Hematopoietic multipotent progenitor cell treated with erythropoietin and hydrocortisone succinate and interleukin-3 and kit ligand, for 4 days (in vitro differentiated cells): ENCODE measurements around the gene NAPG.
"Not testable (repeated sequence)": the region's sequence is repeated elsewhere in the genome, so short reads cannot be mapped to it uniquely, and the experiment has no call there.

Experiments used
- DNase-seq: peaks from one replicate; pipeline ENCODE4 v3.0.0-alpha.2; 2015

NAPG gene

DNA sequence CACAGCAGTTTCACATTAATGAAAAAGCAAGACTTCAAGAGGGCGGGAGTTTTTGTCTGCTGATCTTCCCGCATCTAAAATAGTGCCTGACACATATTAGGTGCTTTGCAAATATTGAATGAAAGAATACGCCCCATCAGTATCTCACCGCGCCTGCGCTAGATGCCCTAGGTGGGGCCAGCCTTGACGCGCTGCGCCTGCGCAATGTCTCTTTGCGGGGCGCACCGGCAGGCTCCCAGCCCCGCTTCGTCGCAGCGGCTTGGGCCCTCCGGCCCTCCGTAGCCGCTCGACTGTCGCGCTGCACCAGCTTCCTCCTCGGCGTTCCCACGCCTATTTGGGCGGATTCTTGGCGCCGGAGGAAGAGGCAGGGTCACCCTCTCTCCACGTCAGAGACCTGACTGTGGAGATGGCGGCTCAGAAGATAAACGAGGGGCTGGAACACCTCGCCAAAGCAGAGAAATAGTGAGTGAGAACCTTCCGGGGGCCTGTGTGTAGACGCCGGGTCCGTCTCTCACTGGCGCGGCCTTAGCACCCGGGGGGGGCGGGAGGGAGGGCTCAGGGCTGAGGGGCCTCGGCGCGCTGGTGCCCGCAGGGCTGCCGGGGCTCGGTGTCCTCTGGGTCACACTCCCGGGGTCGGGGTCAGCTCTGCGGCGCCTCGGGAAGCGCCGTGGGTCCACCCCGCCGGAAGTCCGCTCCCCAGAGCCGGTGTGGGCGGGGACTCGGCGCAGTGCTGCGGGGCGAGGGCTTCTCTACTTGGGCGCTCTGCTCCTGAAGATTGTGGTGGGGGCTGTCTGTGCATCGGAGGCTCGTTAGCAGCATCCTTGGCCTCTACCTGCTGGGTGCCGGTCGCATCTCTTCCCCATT, at the start of gene NAPG:
Gene NAPG, plus strand, starts transcription at position 331 of the 864 bp plus-strand sequence. Its CDS starts 76 bp downstream, at position 407.
- peak; percentile 97 for DNase-seq

DNA sequence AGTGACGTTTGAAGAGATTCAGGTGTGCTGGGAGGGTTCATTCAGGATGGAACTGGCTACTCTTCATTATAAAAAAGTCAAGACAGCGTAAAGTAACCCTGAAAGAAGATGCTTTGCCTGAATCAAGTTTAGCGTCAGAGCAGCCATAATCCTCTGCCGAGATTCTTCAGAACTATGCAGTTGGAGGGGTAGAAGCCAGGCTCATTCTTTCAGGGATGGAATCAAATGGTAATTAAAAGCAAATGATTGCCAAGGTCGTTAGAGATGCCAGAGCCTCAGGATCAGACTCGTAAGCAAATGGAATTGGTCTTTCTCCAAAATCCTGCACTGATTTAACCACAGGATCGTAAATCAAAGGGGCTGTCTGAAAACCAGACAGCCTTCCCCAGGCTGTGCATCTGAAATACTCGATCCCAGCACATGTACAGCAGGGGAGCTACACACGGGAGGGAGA, 49.5 kb upstream of the NAPG start:
- no peak for DNase-seq

DNA sequence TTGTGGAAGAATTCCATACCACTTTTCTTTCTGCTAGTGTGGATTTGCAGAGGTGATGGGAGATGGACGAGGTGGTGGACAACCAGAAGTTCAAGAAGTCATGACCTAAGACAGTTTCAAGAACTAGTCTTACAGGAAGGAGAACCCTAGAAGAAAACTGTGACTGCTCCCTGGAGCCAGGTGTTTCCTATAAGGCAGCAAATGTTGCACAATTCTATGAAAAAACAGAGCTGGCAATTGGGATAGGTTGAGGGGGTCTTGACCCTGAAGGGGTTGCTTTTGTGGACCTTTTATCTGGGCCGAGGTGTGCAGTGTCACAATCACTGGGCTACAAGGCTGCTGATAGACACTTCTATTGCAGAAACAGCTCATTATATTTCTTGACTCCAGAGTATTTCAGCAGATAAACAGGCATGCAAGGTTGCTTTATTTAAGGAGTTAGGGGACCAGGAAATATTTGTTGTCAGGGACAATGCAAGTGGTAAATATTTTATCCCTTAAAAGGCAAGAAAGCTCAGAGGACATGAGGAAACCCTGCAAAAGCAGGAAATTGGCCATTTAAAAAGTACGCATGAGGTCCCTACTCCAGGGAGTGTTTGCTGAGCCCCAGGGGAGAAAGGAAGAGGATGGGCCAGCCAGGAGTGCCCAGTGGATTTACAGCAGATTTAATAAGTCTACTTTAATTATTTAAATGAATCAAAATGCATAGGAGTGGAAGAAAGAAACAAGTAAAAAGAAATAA, 48.5 kb upstream of the NAPG start:
- no peak for DNase-seq

DNA sequence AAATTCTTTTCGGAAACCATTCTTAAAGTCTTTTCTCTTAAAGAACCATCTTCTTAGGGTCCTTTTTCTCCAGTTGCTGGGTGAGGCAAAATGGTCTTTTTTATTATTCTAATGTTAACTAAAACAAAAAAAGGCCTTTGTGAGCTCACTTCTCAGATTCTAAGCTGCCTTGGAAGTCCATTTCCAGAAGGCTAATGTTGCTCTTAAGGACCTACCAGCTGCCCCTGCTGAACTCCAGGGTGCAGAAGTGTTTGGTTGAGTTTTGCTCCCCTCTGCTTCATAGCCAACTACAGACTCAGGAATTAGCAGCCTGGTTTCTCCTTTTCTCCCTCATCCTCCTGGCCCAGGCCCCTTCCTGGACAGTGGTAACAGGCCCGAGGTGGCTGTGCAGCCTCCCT, 48.0 kb upstream of the NAPG start:
- no peak for DNase-seq

DNA sequence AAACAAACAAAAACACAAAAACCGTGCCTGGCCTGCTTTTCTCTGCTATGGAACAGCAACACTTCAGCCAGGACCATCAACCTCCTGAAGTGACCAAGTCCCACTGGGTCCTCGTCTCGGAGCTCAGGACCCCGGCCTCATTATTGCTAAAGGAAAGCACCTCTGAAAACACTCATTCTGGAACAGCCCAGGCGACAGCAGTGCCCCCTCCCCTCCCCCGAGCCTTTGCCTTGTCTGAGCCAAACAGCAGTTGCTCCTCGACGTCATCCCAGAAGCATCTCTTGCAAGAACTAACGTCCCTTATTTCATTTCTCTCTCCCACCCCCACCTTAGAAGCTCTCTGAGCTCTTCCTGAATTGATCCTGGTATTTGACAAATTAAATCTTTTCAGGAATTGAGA, 44.0 kb upstream of the NAPG start:
- DNase-seq: no peak

DNA sequence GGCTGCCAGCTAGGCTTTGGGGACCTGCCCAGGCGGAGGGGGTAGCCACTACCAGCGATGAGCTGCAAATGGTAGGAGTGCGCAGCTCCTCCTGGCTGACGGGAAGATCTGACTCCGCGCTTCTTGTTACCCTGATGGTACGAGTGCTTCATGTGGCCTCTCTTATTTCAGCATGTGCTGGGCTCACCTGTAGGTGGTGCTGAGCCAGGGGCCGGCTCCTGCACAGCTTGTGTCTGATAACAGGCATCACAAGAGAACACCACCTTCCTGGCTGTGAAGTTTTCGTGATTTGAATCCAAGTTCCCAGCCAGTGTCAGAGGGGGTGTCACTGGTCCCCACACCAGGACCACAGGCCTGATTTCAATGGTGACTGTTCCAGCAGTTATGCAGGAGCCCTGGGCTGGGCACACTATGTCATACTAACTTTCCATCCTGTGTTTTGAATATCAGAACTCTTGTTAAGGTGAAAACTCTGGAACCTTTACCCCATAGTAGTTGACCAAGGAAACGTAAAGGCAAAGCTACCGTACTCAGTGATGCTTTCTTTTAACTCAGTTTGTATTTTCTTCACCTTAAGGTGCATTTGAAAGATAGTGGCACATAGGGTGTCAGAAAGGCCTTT, 43.4 kb upstream of the NAPG start:
- DNase-seq: no peak

DNA sequence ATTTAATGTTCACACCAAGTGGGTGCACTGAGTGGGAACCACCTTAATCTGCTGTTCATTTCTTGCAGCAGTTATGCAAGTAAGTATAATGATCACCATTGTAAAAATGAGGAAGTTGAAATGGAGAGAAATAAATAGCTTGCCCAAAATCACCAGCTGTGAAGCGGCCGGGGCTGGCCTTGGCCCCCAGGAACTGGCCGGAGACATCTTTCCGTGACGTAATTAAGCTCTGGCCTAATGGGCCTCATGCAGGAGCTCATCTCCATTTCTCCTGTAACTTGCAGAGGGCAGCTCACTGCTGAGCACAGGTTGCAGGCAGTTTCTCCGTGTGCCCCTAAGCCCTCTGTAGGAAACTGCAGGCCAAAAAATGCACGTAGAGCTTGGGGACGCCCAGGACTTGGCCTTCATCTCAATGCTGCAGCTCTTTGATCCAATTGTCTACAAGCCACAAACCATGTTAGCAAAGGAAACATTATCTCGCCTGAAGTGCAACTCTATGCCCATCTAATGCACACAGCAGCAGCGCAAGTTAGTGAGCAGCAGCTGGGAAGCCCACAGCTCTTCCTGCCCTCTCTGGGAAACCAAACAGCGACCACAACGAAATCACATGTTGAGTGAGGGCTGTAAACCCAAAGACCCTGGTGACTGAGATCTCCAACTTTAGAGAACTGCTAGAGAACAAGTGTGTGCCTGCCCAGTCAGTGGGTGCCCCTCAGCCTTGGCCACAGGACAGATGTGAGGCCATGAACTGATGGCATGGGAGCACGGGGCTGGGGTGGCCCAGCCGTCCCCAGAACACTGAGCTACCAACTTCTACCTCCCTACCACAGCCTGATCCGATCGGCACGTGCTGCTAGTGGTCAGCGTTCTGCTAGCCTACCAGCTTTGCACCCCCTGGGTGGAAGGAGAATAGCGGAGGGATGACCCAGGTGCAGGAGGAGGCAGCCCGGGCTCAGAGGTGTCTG, 42.6 kb upstream of the NAPG start:
- DNase-seq: peak; percentile 63

DNA sequence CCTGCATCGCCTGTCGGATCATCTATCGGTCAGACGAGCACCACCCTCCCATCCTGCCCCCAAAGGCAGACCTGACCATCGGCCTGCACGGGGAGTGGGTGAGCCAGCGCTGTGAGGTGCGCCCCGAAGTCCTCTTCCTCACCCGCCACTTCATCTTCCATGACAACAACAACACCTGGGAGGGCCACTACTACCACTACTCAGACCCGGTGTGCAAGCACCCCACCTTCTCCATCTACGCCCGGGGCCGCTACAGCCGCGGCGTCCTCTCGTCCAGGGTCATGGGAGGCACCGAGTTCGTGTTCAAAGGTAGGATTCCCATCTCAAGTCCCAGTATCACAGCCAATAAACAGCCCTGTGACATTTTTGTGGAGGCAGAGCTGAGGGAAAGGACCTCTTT, 40.4 kb upstream of the NAPG start:
- no peak for DNase-seq

DNA sequence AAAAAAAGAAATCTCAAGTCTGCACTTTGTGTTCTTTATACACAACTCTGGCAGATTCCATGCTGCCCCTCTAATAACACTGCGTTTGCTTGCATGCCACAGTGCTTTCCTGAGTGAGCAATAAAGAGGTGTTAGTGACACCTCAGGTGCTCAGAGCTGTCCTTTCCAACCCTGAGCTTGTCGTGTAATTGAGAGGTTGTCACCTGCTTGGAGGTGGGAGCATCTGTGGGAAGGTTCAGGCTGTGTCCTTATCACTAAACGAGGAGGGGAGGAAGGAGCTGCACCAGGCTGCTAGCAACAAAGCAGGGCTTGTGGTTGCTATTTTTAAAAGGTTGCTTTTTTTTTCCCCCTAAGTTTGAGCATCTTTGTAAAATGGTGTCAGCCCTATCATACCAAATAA, 39.5 kb upstream of the NAPG start:
- no peak for DNase-seq

DNA sequence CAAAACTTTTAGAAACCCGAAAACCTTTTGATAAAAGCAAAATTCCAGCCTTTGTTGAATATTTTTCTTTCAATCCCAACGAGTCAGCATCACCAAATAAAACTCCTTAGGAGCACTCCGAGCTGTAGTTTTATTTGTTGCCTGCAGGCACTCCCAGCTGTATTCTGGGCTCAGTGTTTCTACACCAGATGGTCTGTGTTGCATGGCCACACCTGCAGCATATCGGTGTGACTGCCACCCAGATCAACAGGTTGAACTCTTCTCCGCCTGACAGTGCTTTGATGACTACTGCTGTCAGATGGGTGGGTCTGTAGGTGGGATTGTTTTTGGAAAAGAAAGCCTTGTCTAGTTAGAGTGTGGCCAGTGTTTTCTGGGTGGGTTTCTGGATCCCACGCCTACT, 38.7 kb upstream of the NAPG start:
- DNase-seq: no peak

DNA sequence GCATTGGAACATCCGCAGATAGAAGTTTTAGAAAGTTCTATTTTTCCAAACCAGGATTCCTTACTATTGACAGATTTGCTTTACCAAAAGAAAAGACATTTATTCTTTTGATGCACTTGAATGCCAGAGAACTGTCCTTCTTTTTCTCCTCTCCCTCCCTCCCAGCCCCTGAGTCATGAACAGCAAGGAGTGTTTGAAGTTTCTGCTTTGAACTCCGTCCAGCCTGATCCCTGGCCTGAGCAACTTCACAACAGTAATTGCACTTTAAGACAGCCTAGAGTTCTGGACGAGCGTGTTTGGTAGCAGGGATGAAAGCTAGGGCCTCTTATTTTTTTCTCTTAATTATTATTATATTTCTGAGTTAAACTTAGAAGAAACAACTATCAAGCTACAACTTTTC, 37.8 kb upstream of the NAPG start:
- no peak for DNase-seq

DNA sequence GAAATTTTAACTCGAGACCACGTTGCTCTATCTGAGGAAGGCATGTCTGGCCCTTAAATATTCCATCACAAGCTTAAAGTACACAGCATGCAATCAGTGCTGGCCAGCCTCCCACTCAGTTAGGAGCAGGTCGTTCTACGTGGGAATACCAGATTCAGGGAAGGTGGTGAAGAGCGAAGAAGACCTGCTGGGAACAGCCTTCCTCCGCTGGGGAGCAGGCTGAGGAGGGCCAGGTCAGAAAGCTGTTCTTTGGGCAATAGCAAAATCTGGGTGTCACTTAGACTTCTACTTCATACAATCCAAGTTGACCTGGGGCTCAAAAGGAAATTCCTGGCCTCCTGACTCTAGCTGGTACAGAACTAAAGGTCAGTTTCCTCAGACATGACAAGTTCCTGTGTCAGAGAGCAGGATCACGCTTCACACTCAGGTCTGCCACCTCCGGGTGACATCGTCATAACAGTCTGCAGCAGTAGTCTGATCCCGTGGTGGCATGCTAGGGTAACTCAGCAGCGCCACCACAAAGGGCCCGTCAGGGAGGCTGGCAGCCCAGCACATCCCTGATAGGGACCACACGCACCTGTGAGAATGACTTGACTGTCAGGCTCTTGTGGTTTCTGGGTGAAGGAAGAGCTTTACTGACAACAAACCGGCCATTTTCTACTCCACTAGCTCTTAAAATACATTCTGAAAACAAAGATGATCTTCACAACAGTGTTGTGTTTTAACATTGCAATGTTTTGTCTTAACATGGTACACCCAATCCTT, 35.2 kb upstream of the NAPG start:
- DNase-seq: peak; percentile 62

DNA sequence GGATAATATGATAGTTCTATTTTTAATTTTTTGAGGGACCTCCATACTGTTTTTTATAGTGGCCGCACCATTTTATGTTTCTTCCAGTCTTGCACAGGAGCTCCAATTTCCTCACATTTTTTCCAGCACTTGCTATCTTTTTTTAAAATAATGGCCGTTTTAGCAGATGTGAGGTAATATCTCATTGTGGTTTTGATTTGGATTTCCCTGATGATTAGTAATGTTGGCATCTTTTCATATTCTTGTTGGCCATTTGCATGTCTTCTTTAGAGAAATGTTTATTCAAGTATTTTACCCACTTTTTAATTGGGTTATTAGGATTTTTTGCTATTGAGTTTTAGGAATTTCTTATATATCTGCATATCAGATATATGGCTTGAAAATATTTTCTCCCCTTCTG, 29.9 kb upstream of the NAPG start:
- no peak for DNase-seq

DNA sequence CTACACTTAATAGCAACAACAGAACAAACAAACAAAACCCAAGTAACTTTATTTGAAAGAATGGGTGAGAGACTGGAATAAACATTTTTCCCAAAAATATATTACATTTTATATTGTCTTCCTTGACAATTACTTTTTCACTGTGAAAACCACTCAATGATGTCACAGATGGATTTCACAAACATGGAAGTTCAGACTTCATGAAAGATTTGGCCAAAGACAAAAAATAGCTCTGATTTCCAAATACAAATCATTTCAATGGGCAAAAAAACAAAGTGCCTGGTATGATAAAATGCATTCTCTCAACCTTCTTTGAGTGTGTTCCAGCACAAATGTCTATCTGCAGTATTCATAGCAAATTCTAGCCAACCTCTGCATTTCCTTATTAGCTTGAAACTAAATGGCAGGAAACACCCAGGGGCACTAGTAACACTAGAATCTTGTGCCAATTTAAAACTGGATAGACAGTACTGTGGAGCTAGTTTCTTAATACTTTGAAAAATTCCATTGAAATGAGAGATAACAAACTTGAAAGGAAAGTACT, 28.5 kb upstream of the NAPG start:
- no peak for DNase-seq

DNA sequence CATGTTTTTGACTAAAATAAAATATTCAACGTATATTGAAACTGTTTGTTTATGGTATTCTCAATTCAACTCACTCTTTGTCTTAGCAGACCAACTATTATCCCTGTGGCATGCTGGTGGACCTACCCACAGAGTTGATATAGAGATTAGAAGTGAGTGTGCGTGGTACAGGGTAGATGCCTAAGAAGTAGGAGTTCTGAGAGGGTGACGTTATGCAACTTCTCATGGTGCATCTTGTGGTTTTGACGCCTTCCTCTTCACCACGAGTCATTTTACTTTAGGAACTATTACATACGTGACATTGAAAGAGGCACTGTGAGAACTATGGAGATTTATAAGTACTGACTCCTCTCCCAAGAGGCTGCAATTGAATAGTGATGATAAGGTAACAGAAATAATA, 26.6 kb upstream of the NAPG start:
- DNase-seq: peak; percentile 73

DNA sequence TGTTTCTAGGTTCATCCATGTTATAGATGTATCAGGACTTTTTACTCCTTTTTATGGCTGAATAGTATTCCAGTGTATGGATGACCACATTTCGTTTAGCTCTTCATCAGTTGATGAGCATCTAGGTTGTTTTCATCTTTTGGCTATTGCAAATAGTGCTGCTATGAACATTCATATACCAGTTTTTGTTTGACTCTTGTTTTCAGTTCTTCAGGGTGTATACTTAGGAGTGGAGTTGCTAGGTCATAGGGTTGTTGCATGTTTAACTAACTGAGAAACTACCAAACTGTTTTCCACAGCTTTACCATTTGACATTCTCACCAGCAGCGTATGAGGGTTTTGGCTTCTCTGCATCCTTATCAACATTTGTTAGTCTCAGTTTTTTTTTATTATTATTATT, 25.8 kb upstream of the NAPG start:
- DNase-seq: no peak

DNA sequence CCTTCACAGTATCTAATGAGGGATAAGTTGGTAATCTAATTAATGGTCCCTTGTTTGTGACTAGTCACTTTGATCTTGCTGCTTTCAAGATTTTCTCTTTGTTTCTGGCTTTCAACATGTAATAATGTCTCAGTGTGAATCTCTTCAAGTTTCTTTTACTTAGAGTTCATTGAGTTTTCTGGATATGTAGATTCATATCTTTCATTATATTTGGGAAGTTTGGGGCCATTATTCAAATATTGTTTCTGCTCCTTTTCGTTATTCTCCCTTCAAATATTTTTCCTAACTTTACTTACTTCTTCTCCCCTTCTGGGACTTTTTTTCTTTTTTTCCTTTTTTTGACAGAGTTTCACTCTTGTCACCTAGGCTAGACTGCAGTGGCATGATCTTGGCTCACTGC, 21.1 kb upstream of the NAPG start:
- DNase-seq: no peak

DNA sequence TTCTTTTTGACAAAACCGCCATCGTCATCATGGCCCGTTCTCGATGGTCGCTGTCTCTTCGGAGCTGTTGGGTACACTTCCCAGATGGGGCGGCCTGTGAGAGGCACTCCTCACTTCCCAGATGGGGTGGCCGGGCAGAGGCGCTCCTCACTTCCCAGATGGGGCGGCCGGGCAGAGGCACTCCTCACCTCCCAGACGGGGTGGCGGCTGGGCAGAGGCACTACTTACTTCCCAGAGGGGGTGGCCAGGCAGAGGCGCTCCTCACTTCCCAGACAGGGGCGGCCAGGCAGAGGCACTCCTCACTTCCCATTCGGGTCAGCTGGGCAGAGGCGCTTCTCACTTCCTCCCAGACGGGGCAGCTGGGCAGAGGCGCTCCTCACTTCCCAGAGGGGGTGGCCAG, 19.9 kb upstream of the NAPG start:
- DNase-seq: not testable (repeated sequence)

DNA sequence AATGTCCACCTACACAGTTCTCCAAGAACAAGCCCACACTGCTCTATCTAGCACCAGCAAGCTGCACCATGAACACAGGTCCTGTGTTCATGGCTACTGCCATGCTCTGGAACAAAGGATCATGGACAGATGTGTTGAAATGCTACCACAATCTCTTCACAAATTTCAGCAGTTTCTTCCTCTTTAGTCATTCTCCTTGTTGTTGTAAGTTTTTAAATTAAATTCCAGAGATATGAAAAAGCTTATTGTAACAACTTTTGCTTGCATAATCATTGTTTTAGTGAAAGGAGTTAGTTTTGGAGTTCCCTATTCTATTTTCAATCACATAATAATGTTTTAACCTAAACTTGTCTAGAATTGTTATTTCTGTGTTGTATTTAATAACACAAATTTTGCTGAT, 17.2 kb upstream of the NAPG start:
- DNase-seq: no peak

DNA sequence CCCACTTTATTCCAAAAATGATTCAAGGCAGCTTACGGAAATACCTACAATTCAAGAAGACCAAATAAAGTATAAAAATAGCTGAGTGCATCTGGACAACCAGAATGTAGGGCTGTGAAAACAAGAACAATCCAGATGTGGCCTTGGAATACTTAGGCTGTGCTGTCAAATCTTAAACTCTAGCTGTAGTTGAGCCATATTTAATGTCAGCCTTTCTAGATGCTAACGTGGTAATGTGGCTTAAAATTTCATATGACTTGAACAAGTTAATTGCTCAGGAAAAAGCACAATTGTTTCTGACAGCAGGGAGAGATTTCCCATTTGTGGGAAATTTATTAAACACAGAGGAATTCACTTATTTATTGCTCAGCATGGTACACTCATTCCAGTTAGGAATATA, 14.6 kb upstream of the NAPG start:
- no peak for DNase-seq

DNA sequence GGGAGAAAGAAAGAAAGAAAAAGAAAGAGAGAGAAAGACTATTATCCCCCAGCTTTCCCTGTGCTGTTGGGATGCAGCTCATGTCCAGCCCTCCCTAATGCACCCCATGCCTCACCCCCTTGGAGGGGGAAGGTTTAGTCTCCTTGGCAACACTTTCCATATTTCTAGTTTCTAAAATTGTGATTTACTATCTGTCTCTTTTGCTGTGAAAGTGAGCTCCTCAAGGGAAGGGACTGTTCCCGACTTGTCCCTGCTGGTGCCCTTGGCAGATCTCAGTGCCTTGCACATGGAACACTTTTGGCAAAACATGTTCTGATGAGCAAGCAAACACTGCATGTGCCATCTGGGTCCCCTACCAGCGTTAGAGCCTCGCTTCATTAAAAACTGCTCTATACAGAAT, 11.7 kb upstream of the NAPG start:
- DNase-seq: no peak

DNA sequence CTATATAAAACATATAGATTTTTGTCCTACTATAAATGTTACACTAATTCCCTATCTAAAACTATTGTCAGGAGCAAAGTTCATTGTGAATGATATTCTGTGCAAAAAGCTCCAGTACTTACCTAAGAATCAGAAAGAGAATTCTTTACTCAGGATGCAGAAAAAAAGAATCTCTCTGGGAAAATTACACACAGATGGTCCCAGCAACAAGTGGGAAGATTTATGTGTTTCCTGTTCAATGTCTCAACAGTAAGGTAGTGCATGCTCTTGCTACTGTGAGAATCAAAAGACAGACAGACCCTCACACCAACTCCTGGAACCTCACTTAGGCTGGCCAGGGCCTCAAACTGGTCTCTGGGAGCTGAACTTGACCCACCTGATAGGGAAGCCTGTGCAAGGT, 11.2 kb upstream of the NAPG start:
- no peak for DNase-seq
